ENCODE data around the gene ERCC1. TPM values are rescaled to one million over a fixed set of nuclear protein-coding genes. Genes with fewer than 3 reads are reported as not detected.

The ERCC1 gene
- total and polyA plus RNA-seq, 2 of the 13 experiments (the other 11 are each of a cell fraction or from before 2014, with no cell fraction given): 40.0 to 66.4 TPM

DNA sequence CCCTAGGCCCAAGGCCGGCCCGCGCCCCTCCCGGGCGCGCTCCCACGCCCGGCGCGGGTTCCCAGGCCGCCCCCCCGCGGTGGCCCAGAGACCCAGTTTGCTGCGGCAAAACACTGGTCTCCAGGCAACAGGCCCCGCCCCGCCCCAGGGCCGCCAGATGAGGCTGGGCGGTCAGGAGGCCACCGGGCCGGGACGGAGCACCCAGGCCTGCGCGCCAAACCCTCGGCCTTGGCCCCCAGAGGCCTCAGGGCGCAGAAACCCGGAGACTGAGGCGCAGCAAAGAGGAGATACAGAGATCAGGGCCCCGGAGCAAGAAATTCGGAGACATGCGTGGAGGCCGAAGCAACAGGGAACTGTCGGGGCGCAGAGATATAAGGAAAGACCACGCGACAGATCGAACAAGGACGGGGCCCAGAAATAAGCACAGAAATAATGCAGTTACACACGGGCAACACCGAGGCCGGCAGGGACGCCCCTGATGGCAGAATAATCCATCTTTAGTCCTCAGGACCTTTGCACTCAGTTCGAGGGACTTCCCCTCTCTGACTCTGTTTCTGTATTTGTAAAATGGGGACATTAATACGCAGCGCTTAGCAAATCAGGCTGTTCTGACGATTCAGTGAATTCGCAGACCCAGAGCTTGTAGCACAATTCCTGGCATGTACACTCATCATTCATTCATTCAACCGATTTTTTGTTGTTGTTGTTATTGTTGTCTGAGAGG lies 20.8 kb upstream of the ERCC1 start (continued):
- no peak for TF ChIP-seq ZNF180 (CRISPR knock-in tag; IDR thresholded peaks at IDR 0.05; ENCODE audit: borderline replicate concordance, low read depth)
- no peak for TF ChIP-seq ZNF329 (CRISPR knock-in tag; IDR thresholded peaks at IDR 0.05; ENCODE audit: low read depth)
- TF ChIP-seq, protein P1, sequence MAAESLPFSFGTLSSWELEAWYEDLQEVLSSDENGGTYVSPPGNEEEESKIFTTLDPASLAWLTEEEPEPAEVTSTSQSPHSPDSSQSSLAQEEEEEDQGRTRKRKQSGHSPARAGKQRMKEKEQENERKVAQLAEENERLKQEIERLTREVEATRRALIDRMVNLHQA (CRISPR knock-in tag; IDR thresholded peaks at IDR 0.05): no peak
- peak; percentile 45; the same call in 1 of the 2 replicates for TF ChIP-seq RAD21 (CRISPR knock-in tag; IDR thresholded peaks at IDR 0.05)
- TF ChIP-seq WIZ (CRISPR knock-in tag; IDR thresholded peaks at IDR 0.05): no peak
- peak; percentile 66; the same call in 1 of the 2 replicates for TF ChIP-seq ZNF232 (CRISPR knock-in tag; IDR thresholded peaks at IDR 0.05; ENCODE audit: borderline replicate concordance)
- TF ChIP-seq, protein P2, sequence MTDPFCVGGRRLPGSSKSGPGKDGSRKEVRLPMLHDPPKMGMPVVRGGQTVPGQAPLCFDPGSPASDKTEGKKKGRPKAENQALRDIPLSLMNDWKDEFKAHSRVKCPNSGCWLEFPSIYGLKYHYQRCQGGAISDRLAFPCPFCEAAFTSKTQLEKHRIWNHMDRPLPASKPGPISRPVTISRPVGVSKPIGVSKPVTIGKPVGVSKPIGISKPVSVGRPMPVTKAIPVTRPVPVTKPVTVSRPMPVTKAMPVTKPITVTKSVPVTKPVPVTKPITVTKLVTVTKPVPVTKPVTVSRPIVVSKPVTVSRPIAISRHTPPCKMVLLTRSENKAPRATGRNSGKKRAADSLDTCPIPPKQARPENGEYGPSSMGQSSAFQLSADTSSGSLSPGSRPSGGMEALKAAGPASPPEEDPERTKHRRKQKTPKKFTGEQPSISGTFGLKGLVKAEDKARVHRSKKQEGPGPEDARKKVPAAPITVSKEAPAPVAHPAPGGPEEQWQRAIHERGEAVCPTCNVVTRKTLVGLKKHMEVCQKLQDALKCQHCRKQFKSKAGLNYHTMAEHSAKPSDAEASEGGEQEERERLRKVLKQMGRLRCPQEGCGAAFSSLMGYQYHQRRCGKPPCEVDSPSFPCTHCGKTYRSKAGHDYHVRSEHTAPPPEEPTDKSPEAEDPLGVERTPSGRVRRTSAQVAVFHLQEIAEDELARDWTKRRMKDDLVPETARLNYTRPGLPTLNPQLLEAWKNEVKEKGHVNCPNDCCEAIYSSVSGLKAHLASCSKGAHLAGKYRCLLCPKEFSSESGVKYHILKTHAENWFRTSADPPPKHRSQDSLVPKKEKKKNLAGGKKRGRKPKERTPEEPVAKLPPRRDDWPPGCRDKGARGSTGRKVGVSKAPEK (CRISPR knock-in tag; IDR thresholded peaks at IDR 0.05; ENCODE audit: borderline replicate concordance): no peak
- TF ChIP-seq, protein P3, sequence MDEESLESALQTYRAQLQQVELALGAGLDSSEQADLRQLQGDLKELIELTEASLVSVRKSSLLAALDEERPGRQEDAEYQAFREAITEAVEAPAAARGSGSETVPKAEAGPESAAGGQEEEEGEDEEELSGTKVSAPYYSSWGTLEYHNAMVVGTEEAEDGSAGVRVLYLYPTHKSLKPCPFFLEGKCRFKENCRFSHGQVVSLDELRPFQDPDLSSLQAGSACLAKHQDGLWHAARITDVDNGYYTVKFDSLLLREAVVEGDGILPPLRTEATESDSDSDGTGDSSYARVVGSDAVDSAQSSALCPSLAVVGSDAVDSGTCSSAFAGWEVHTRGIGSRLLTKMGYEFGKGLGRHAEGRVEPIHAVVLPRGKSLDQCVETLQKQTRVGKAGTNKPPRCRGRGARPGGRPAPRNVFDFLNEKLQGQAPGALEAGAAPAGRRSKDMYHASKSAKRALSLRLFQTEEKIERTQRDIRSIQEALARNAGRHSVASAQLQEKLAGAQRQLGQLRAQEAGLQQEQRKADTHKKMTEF (CRISPR knock-in tag; IDR thresholded peaks at IDR 0.05): peak; percentile 18; the same call in 1 of the 2 replicates
- TF ChIP-seq NR2F2 (IDR thresholded peaks at IDR 0.05; ENCODE audit: borderline replicate concordance, low read depth): no peak
- no peak for TF ChIP-seq SMYD3 (CRISPR knock-in tag; IDR thresholded peaks at IDR 0.05)
- TF ChIP-seq, protein P4, sequence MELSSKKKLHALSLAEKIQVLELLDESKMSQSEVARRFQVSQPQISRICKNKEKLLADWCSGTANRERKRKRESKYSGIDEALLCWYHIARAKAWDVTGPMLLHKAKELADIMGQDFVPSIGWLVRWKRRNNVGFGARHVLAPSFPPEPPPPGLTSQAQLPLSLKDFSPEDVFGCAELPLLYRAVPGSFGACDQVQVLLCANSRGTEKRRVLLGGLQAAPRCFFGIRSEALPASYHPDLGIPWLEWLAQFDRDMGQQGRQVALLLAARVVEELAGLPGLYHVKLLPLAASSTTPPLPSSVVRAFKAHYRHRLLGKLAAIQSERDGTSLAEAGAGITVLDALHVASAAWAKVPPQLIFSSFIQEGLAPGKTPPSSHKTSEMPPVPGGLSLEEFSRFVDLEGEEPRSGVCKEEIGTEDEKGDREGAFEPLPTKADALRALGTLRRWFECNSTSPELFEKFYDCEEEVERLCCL (CRISPR knock-in tag; IDR thresholded peaks at IDR 0.05; ENCODE audit: borderline replicate concordance): no peak
- TF ChIP-seq, protein P5, sequence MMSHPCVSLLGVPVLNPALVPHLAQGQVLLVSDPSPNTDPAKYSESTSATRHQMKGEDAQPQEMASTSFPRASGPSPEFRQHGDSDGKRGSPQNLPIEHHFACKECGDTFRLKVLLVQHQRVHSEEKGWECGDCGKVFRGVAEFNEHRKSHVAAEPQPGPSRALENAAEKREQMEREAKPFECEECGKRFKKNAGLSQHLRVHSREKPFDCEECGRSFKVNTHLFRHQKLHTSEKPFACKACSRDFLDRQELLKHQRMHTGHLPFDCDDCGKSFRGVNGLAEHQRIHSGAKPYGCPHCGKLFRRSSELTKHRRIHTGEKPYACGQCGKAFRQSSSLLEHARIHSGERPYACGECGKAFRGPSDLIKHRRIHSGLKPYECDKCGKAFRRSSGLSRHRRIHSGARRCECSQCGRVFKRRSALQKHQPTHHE (CRISPR knock-in tag; IDR thresholded peaks at IDR 0.05; ENCODE audit: borderline replicate concordance): no peak
- TF ChIP-seq HDAC1 (CRISPR knock-in tag; IDR thresholded peaks at IDR 0.05): peak; percentile 84
